ENCODE measurements around the gene C11orf21.
"Not testable (repeated sequence)": the region's sequence is repeated elsewhere in the genome, so short reads cannot be mapped to it uniquely, and the experiment has no call there.

C11orf21 gene

DNA sequence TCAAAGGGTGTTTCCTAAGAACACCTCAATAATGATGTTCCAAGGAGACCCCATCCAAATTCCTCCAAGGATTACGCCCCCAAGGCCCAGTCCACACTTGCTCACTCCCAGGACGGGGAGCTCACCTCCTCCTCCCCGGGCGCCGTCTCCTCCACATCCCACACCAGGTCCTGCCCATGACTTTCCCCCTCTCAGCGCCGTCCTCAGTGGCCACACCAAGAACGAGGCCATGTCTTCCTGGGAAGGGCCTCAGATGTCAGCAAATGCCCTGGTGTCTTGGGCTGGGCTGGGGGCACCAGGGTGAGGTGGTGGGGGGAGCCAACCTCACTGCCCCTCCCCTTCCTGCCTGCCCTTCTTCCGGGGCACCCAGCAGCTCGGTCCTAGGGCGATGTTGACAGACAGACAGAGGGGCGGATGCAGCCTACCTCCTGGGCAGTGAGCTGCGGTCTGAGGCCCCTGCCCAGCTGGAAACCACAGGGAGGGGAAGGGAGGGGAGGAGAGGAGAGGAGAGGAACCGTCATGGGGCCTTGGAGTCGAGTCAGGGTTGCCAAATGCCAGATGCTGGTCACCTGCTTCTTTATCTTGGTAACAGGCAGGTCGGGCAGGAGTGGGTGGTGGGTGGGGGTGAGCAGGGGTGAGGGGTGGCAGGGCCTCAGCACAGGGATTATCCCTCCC, at the start of gene C11orf21, which contains the start of gene TSPAN32:
TSS of gene C11orf21 (minus strand) at position 288 of the 675 bp plus-strand sequence. CDS start at position 178, 110 bp downstream.
TSS of gene TSPAN32 (plus strand) at position 383 of the 675 bp plus-strand sequence. CDS start at position 520, 137 bp downstream.
- DNase-seq: no peak

- no peak for DNase-seq
Measured at GRCh38 chr11:2348986-2349385, 47.3 kb upstream of the C11orf21 start.

DNA sequence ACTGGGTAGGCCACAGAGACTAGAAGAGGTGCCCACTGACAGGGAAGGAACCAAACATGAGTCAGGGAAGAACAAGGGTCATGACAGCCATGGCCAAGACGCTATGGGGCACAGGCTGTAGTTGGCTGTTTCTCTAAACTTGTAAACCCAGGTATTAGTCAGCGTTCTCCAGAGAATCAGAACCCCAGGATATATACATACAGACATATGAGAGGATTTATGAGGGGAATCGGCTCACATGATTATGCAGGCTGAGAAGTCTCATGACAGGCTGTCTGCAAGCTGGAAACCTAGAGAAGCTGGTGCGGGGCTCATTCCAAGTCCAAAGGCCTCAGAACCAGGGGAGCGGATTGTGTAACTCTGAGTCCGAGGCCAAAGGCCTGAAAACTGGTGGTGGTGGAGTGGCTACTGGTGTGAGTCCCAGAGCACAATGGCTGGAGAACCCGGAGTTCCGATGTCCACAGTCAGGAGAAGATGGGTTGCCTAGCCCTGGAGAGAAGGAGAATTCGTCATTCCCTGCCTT, 45.7 kb upstream of the C11orf21 start:
- DNase-seq: no peak

- no peak for DNase-seq
Measured at GRCh38 chr11:2346586-2347307, 45.0 kb upstream of the C11orf21 start.

GRCh38 chr11:2346014-2346413, 44.3 kb upstream of the C11orf21 start:
- no peak for DNase-seq

DNA sequence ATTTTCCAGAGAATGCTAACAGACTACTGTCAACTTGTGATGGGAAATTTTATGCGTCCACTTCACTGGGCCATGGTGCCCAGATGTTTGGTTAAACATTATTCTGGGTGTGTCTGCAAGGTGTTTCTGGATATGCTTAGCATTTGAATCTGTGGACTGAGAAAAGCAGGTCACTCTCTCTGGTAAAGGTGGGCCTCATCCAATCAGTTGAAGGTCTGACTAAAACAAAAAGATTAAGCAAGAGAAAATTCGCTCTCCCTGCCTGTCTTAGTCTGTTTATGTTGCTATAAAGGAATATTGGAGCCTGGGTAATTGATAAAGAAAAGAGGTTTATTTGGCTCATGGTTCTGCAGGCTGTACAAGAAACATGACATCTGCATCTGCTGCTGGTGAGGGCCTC, 43.3 kb upstream of the C11orf21 start:
- DNase-seq: no peak

- no peak for DNase-seq
Measured at GRCh38 chr11:2343502-2343901, 41.8 kb upstream of the C11orf21 start.

GRCh38 chr11:2342981-2343380, 41.3 kb upstream of the C11orf21 start:
- DNase-seq: no peak

GRCh38 chr11:2342557-2342956, 40.8 kb upstream of the C11orf21 start:
- DNase-seq: no peak

GRCh38 chr11:2338760-2339159, 37.0 kb upstream of the C11orf21 start:
- DNase-seq: not testable (repeated sequence)

- not testable (repeated sequence) for DNase-seq
Measured at GRCh38 chr11:2335286-2335685, 33.6 kb upstream of the C11orf21 start.

DNA sequence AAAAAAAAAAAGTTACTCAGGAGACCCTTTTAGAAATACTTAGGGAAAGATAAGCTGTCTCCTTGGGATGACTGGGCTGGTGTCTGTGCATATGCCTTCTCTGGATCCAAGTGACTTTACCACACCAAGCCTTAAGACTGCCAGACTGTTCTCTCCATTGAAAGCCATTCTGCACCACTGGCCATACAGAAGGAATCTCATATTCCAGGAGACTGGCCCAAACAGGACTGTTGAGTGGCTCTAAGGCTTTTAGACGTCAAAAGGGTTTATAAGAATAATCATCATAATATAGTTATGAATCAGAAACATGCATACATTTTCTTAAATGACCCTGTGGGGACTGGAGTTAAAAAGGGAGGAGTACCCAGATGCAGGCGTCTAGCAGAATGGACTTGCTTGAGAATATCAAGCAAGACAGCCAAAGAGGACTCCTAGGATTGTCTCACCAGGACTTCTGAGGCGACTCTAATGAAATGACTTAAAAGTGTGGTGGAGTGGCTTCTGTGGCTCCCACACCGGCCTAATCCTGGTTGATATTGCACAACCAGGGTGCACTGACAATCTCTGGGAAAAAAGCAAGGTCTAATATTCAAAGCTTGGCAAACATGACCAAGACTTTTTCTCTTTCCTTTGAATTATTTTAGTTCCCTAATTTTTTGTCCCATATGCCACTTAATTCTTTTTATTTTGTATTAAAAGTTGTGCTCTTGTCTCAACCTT, 31.9 kb upstream of the C11orf21 start:
- DNase-seq: not testable (repeated sequence)

GRCh38 chr11:2332569-2332968, 30.9 kb upstream of the C11orf21 start:
- DNase-seq: not testable (repeated sequence)

- no peak for DNase-seq
Measured at GRCh38 chr11:2331404-2331803, 29.7 kb upstream of the C11orf21 start.

DNA sequence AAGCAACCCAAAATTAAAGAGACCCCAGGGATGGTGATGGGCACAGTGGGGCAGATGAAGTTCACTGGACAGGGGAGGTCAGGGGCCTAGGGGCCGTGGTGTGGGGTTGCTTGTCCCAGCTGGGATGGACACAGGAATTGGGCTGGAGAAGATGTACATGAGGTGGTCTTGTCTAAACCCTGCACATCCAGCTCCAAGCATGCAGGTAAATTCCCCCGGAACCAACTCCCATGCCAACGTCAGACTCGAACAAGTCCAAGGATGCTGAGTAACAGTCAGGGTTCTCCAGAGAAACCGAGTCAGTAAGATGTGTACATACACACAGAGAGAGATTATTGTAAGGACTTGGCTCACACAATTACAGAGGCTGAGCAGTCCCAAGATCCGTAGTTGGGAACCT, 29.0 kb upstream of the C11orf21 start:
- no peak for DNase-seq

DNA sequence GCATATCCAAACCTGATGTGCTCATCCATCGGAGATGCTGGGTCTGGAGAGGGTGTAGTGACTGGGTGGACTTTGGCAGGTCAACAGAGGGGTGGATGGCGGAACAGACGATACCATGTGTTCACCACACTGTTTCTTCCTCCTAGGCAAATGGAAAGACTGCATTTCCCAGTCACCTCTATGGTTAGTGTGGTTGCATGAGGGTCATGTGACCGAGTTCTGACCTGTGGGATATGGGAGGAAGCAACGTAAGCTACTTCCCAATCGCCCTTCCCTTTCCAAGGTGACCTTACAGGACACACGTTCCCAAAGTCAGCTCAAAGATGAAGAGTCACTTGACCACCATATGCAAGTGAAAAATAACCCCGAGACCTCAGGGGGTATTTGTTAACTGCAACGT, 27.8 kb upstream of the C11orf21 start:
- no peak for DNase-seq

GRCh38 chr11:2328656-2329354, 27.1 kb upstream of the C11orf21 start:
- DNase-seq: no peak

DNA sequence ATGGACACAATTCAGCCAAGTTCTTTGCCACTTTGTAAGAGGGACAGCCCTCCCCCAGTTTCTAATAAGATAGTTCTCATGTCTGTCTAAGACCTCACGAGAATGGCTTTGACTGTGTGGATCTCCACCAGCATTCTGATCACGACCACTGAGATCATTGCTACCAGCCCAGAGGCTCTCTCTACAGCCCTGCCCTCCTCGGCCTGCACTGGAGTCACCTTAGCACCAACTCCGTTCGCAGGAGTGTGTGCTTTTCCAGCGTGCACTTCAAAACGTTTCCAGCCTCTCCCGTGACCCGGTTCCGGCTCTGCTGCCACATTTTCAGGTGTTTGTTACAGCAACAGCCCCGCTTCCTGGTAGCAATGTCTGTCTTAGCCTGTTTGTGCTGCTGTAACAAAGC, 26.3 kb upstream of the C11orf21 start:
- no peak for DNase-seq

DNA sequence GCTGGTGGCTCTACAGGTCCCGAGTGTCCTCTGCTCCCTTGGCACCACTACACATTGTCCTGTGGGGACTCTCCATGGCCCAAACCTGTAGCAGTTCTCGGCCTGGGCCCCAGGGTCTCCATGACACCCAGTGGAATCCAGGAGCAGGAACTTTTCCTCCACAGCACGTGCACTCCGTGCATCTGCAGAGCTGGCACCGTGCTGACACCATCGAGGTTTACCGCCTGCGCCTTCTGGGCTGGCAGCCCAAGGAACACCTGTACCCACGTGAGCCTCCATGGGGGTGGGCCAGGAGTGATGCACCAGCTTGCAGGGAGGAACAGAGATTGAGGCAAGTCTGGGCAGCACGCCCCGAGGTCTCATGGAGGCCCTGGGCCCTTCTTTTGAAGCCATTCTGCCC, 25.3 kb upstream of the C11orf21 start:
- DNase-seq: no peak

GRCh38 chr11:2325719-2326118, 24.0 kb upstream of the C11orf21 start:
- no peak for DNase-seq

DNA sequence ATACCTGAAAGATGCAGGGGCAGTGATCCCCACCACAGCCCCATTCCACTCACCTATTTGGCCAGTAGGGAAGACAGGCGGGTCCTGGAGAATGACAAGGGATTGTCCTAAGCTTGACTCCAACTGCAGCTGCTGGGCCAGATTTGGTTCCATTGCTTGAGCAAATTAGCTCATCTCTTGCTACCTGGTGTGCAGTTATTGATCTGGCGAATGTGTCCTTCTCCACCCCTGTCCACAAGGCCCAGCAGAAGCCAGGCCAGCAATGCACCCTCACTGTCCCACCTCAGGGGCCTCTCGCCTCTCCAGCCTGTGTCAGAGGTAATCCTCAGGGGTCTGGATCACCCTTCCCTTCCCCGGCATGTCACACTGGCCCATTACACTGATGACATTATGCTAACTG, 23.4 kb upstream of the C11orf21 start:
- no peak for DNase-seq

DNA sequence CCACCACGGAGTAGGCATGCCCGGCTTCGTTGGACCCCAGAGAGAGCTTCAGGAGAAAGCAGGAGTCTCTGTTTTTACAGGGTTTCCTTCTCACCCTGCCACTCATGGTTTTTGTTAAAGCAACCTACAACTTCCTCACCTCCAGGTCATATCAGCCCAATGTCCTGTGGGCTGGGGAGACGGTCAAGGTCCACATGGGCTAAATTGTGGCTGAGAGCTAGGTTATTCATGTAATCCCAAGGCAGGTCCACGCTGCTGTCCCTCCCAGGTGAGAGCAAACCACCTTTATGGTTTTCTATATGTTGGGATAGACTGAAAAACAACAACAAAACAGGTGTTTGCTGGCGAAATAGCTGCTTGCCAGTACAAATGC, 19.6 kb upstream of the C11orf21 start:
- DNase-seq: no peak
